ENCODE measurements around the gene RHOH. TPM values are rescaled to one million over a fixed set of nuclear protein-coding genes. Genes with fewer than 3 reads are reported as not detected.
"Not testable (repeated sequence)": the region's sequence is repeated elsewhere in the genome, so short reads cannot be mapped to it uniquely, and the experiment has no call there.

Gene RHOH
- polyA plus RNA-seq, 5 donors = 0.58 to 1.2 (median 0.92) TPM

DNA sequence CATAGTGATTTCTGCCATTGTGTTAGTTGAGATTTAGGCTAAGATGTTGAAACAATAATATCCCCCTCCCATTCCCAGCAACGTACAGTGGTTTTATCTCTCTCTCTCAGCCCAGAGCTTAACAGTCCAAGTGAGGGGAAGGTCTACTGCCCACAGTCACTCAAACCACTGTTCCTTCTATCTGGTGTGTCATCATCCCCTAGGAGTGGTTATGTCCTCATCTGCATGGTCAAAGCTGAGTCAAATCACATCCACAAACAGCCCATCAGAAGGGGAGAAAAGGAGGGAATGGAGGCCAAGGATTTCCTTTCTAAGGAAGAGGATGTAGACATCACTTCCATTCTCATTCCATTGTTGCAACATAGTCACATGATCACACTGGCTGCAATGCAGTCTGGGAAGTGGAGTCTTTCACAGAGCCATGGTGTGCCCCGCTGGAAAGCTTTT lies 95.5 kb downstream of the RHOH start:
- DNase-seq = no peak

DNA sequence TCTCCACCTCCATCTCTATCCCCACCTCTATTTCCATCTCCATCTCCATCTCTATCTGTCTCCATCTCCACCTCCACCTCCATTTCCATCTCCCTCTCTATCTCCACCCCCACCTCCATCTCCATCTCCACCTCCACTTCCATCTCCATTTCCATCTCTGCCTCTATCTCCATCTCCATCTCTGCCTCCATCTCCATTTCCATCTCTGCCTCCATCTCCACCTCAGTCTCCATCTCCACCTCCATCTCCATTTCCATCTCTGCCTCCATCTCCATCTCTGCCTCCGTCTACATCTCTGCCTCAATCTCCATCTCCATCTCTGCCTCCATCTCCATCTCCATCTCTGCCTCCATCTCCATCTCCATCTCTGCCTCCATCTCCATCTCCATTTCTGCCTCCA lies 97.5 kb downstream of the RHOH start:
- DNase-seq = no peak

DNA sequence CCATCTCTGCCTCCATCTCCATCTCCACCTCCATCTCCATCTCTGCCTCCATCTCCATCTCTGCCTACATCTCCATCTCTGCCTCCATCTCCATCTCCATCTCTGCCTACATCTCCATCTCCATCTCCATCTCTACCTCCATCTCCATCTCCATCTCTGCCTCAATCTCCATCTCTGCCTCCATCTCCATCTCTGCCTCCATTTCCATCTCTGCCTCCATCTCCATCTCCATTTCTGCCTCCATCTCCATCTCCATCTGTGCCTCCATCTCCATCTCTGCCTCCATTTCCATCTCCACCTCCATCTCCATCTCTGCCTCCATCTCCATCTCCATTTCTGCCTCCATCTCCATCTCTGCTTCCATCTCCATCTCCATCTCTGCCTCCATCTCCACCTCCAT lies 98.2 kb downstream of the RHOH start:
- not testable (repeated sequence) for DNase-seq

DNA sequence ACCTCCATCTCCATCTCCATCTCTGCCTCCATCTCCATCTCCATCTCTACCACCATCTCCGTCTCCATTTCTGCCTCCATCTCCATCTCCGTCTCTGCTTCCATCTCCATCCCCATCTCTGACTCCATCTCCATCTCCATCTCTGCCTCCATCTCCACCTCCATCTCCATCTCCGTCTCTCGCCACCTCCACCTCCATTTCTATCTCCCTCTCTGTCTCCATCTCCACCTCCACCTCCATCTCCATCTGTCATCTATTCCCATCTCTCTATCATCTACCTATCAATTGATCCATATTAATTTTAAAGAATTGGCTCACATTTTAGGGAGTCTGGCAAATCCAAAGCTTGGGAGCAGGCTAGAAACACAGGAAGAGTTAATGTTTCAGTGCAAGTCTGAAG lies 98.7 kb downstream of the RHOH start:
- DNase-seq = no peak

Other genes with a start within 250 kb of the RHOH start
- 10 to 100 TPM; 51.1 to 80.0 (median 65.8) TPM for gene PDS5A, start 219.1 kb upstream of the RHOH start, polyA plus RNA-seq (ENCODE audit: insufficient read depth in 1 of 5, insufficient read length in 5 of 5, low replicate concordance in 1 of 5)
- gene N4BP2, start 140.2 kb upstream of the RHOH start, polyA plus RNA-seq (ENCODE audit: insufficient read depth in 1 of 5, insufficient read length in 5 of 5, low replicate concordance in 1 of 5) = 10 to 100 TPM in 4 of 5 donors, 1 to 10 TPM in 1; 9.6 to 24.3 (median 19.2) TPM
- not detected for gene CHRNA9, start 138.3 kb downstream of the RHOH start, polyA plus RNA-seq (ENCODE audit: insufficient read depth in 1 of 5, insufficient read length in 5 of 5, low replicate concordance in 1 of 5)